Measurements from ENCODE around the gene PRDM11. TPM values are rescaled to one million over a fixed set of nuclear protein-coding genes. Genes with fewer than 3 reads are reported as not detected.

The PRDM11 gene
- total RNA-seq, 1 donor from 2014 or later, result 1.9 TPM

DNA sequence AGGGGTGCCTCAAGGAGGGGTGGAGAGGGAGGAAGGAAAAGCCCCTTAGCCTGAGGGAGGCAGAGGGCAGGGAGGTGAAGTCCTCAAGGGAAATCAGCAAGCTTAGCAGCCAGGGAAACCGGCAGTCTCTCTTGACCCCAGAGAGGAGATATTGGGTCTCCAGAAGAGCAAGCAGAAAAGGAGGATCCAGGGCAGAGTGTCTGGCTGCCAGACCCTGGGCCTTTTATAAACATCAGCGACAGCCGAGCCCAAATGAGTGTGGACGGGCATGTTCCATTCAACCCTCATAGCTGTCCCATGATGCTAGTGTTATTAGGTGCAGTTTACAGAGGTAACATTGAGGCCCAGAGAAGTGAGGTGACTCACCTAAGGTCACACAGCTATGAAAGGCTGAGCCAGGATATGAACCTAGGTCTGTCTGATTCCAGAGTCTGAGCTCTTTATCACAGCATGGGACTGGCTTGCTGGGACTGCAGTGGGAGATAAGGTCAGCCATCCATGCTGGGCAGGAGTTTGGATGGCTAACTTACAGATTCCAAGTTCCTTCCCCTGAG is 9.3 kb downstream of the PRDM11 start:
- intact Hi-C loops (cut with micrococcal nuclease), result no loop called here
- Mint-ChIP-seq H3K4me3 (ENCODE audit: low read depth) (no peak overlapping the region), H3K4me1 (ENCODE audit: low read depth) (no peaks in the 10 kb centered on the region), H3K27me3 (ENCODE audit: low read depth) (no peaks in the 10 kb centered on the region), H3K9me3 (no peaks in the 10 kb centered on the region), H3K27ac (no peak overlapping the region), H3K36me3 (ENCODE audit: low read depth) (no peaks in the 10 kb centered on the region)
- DNase-seq (ENCODE audit: low spot score), result no peak

DNA sequence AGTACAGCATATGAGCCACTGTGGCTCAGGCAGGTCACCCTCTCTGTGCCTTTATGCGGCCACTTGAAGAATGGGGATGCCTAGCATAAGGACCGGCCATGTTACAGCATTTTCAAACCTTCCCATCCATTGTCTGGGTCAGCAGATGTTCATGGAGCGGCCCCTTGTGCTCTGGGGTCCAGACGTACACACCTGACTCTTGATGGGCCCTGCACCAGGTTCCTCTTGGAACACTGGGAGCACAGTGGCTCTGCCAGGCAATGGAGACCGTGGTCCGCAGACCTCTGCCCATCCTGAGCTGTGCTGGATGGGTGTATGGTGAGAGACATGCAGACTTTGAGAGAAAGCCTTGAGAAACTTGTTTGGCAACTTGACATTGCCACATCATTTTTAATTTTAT is 9.8 kb downstream of the PRDM11 start:
- Mint-ChIP-seq H3K36me3 (ENCODE audit: low read depth) (no peaks in the 10 kb centered on the region), H3K9me3 (no peaks in the 10 kb centered on the region), H3K4me3 (ENCODE audit: low read depth) (no peak overlapping the region), H3K27me3 (ENCODE audit: low read depth) (no peaks in the 10 kb centered on the region), H3K4me1 (ENCODE audit: low read depth) (no peaks in the 10 kb centered on the region), H3K27ac (no peak overlapping the region)
- intact Hi-C loops (cut with micrococcal nuclease), result no loop called here
- DNase-seq (ENCODE audit: low spot score), result no peak

DNA sequence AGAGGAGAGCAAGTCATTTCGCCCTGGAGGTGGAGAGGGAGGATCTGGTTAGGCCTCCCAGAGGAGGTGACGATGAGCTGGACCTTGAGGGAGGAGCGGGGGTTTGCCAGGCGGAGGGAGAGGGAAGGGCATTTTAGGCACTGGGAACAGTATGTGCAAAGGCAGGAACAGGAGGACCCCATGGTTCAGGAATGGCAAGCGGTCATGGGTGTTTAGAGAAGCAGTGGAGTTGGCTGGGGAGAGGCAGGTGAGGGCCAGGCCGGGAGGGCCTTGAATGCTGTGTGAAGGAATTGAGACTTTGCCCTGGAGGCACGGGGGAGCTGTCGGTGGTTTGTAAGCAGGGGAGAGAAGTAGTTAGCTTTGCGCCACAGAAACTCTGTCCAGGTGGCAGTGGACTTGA is 10.3 kb downstream of the PRDM11 start:
- intact Hi-C loops (cut with micrococcal nuclease), result no loop called here
- no peaks in the 10 kb centered on the region for H3K9me3 Mint-ChIP-seq

DNA sequence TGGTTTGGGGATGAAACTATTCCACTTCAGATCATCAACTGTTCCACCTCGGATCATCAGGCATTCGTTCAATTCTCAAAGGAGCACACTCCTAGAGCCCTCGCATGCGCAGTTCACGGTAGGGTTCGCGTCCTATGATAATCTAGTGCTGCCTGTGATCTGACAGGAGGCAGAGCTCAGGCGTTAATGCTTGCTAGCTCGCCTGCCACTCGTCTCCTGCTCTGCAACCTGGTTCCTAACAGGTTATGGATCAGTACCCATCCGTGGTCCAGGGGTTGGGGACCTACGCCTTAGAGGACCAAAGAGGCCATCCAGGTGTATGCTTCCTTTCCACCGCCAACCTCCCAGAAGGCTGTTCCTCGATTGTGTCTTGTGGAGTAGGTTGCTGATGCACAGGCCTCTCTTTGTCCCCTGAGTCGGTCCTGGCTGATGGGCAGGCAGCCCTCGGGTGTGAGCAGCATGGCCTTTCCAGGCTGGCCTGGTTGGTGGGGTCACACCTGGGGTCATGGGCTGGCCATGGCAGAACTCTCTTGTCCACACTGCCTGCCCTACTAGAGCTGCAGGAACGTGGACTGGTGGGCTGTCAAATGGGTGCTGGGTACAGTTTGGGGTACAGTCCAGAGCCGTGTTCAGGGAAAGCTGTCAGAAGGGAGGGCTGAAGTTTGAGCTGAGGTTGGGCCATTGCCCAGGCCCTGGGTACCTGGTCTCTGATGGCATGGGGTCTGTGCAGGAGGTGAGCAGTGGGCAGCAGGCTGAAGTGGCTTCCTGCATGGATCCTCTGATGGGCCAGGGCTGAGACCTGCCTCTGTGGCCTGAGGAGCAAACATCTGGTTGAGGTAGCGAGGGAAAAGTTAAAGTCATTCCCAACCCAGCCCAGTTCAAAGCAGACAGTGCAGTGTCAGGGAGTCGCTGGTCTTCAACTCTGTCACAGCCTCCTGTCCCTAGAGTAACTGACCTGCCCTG is 11.1 kb downstream of the PRDM11 start:
- Mint-ChIP-seq H3K4me1 (ENCODE audit: low read depth) (no peaks in the 10 kb centered on the region), H3K36me3 (ENCODE audit: low read depth) (no peaks in the 10 kb centered on the region), H3K27me3 (ENCODE audit: low read depth) (no peaks in the 10 kb centered on the region), H3K9me3 (no peaks in the 10 kb centered on the region), H3K27ac (no peak overlapping the region), H3K4me3 (ENCODE audit: low read depth) (no peak overlapping the region)
- intact Hi-C loops (cut with micrococcal nuclease), result no loop called here
- no peak for DNase-seq (ENCODE audit: low spot score)

More for the DNA sequence above, 10.3 kb downstream of the PRDM11 start:
- Mint-ChIP-seq H3K36me3 (ENCODE audit: low read depth) (no peaks in the 10 kb centered on the region), H3K27me3 (ENCODE audit: low read depth) (no peaks in the 10 kb centered on the region), H3K4me3 (ENCODE audit: low read depth) (no peak overlapping the region), H3K27ac (no peak overlapping the region), H3K4me1 (ENCODE audit: low read depth) (no peaks in the 10 kb centered on the region)
- no peak for DNase-seq (ENCODE audit: low spot score)

DNA sequence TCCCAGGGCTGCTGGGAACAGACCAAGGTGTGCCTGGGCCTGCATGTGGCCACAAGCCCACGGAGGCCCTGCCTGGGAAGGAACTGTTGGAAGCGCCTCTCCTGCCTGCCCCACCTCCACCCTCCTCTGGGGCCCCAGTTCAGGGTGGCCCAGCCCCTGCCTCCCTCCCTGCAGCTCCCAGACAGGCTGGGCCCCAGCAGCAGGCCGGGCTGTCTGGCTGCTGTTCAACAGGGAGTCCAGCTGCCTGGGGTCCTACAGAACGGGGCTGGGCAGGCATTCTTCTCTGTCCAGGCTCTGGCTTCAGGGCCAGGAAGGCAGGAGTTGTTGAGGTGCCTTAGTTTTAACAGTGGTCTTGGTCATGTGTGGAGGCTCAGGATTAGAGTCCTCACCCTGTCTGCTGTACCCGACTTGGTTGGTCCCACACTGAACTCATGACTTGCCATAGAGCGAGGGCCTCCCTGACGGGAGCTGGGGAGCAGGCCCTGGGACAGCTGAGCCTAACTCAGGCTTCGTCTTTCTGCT is 11.8 kb downstream of the PRDM11 start:
- Mint-ChIP-seq H3K27ac (no peak overlapping the region), H3K4me1 (ENCODE audit: low read depth) (no peaks in the 10 kb centered on the region), H3K4me3 (ENCODE audit: low read depth) (no peak overlapping the region), H3K27me3 (ENCODE audit: low read depth) (no peaks in the 10 kb centered on the region), H3K9me3 (no peaks in the 10 kb centered on the region), H3K36me3 (ENCODE audit: low read depth) (no peaks in the 10 kb centered on the region)
- no peak for DNase-seq (ENCODE audit: low spot score)
- intact Hi-C loops (cut with micrococcal nuclease), result no loop called here

DNA sequence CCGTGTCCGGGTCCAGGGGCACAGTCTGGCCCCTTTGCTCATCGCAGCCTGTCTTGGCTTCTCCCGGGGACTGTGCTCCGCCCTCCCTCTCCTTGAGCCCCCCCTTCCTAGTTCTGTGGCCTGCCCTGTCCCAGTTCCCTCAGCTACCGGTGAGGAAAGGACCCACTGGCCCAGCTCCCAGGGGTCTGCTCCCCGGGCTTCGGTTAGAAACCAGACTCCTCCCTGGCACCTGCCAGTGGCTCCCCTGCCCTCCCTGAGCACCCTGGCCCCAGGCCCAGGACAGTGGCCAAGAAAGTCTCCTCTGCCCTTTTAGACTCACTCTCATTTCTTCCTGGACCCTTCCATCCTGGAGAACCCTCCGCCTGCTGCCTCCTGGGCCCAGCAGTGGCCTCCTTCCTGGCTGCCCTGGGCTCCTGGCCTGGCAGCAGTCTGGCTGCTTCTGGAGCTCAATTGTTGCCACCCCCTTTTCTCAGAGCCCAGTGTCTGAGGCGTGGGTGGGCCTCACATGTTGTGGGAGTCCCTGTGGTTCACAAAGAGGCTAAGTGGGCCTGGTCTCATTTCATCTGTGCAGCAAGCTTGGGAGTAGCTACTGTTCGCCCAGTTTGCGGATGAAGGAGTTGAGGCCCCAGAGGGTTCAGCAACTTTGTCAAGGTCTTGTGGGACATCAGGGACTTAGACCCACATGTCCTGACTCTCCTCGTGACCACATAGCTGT is 12.6 kb downstream of the PRDM11 start:
- Mint-ChIP-seq H3K36me3 (ENCODE audit: low read depth) (no peaks in the 10 kb centered on the region), H3K4me3 (ENCODE audit: low read depth) (no peak overlapping the region)

DNA sequence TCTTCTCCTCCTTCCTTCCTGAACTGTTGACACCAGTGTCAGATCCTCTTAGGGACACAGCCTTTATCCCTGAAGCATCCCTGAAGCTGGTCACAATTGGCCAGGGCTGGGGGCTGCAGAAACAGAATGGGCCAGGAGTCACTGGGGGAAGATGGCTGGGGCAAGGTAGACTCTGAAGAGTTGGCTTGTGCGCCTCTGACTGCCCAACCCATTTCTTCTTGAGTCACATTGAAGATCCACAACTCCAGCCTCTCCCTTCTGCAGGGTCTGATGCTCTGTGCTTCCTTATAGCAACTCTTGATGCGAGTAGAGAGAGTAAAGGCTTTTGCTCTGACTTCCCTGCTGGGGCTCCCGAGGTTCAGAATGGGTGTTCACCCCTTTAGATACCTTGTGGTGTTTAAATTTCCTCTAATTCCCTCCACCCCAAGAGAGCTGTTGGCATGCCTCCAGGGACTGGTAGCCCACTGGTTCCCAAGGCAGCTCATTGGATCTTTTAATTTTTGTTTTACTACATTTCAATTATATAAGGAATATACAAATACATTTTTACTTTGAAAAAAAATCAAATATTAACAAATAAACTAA is 13.4 kb downstream of the PRDM11 start:
- no peak overlapping the region for H3K27ac Mint-ChIP-seq
- intact Hi-C loops (cut with micrococcal nuclease), result no loop called here
- no peak for DNase-seq (ENCODE audit: low spot score)
- no peaks in the 10 kb centered on the region for H3K36me3 Mint-ChIP-seq (ENCODE audit: low read depth)
- H3K9me3 Mint-ChIP-seq, result no peaks in the 10 kb centered on the region
- H3K4me3 Mint-ChIP-seq (ENCODE audit: low read depth), result no peak overlapping the region
- no peaks in the 10 kb centered on the region for H3K27me3 Mint-ChIP-seq (ENCODE audit: low read depth)
- no peaks in the 10 kb centered on the region for H3K4me1 Mint-ChIP-seq (ENCODE audit: low read depth)

More for the DNA sequence above, 12.6 kb downstream of the PRDM11 start:
- Mint-ChIP-seq H3K9me3 (no peaks in the 10 kb centered on the region), H3K27ac (no peak overlapping the region), H3K27me3 (ENCODE audit: low read depth) (no peaks in the 10 kb centered on the region), H3K4me1 (ENCODE audit: low read depth) (no peaks in the 10 kb centered on the region)
- intact Hi-C loops (cut with micrococcal nuclease), result no loop called here
- no peak for DNase-seq (ENCODE audit: low spot score)

DNA sequence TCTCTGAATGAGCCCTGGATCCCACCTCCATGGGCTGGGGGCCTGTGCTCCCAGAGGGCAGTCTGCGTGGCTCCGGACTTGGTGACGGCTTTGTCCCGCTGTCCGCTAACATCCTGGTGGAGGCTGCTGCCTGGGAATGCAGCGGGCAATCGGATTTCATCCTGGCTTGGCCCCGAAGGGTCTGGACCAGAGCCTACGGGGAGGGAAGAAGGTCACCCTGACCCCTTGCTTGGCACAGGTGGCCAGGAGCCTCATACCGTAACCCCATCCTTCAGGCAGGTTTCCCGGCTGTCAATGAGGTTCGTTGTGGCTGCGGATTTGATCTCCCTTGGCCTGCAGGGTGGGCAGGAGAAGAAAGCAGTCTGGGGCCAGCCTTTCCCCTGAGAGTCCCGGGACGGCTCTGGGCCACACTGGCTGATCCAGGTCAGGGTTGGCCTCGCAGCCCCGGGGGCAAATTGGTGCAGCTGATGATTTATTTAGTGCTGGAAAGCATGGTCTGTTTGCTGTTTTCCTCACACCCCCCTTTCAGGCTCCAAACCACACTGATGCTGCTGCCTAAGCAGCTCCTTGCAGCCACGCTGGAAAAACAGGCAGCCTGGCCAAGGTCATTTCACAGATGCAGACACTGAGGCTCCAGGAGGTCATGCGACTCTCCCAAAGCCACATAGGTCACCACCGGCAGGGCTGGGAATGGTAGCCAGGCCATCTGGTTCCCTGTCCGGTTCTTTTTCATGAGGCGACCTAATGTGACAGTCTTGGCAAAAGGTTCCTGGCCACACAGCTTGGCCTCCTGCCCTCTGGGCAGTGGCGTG is 15.0 kb downstream of the PRDM11 start:
- no peak for DNase-seq (ENCODE audit: low spot score)
- Mint-ChIP-seq H3K4me3 (ENCODE audit: low read depth) (no peak overlapping the region), H3K27me3 (ENCODE audit: low read depth) (no peaks in the 10 kb centered on the region), H3K36me3 (ENCODE audit: low read depth) (no peaks in the 10 kb centered on the region), H3K9me3 (no peaks in the 10 kb centered on the region), H3K27ac (no peak overlapping the region), H3K4me1 (ENCODE audit: low read depth) (no peaks in the 10 kb centered on the region)
- intact Hi-C loops (cut with micrococcal nuclease), result no loop called here

DNA sequence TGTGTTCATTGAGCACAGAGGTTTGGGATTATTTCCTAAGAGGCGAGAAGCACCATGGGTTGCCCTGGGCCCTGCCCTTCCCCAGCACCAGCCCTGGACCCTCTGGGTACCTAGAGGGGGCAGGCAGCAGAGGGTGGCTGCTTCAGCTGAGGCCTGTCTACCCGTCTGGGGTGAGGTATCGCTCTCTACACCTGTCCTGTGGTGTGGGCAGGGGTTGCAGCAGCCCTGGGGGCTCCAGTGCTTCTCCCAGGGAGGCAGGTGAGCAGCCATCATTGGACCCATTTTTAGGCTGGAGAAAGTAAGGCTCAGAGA is 15.6 kb downstream of the PRDM11 start:
- H3K27me3 Mint-ChIP-seq (ENCODE audit: low read depth), result no peaks in the 10 kb centered on the region
- H3K4me3 Mint-ChIP-seq (ENCODE audit: low read depth), result no peak overlapping the region
- no peak overlapping the region for H3K27ac Mint-ChIP-seq
- H3K36me3 Mint-ChIP-seq (ENCODE audit: low read depth), result no peaks in the 10 kb centered on the region
- no peak for DNase-seq (ENCODE audit: low spot score)
- no peaks in the 10 kb centered on the region for H3K4me1 Mint-ChIP-seq (ENCODE audit: low read depth)
- no peaks in the 10 kb centered on the region for H3K9me3 Mint-ChIP-seq
- intact Hi-C loops (cut with micrococcal nuclease), result no loop called here

DNA sequence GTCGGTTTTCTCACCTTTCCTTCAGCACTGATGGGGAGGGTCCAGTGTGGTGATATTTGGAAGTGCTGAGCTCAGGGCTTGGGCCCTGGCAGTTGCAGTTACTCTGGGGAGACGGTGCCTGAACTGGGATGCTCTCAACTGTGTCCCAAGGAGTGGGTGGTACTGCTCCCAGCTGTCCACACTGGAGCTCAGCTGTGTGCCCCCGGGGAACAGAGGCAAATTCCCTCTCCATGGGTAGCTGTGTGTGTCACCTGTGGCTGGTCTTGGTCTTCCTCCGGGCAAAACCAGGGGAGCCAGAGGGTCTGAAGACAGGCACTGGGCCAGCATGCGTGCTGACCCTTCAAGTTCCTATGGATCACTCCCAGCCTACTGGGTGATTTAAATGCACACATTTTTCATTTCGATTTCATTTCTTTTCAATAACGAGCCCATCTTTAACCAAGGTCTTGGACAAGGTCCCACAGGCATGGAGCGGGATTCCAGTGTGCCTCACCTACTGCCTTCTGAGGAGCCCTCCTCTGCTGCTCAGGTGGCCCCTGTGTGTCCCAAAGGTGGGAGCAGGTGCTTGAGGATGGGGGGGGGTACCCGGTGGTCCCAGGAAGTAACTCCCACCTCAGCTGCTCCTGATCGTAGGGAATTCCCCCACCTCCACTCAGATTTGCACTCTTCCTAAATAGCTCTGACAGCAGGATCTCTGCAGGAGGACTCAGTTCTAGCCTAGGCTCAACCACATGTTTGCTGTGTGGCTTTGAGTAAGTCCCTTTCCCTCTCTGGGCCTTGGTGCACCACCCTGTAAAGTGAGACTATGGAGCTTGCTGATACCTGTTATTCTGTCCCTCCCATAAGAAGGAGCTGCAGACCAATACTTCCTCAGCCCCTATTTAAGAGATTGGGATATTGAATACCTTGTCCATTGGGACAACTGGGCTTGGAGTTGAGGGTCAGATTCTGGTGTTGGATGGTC is 16.8 kb downstream of the PRDM11 start:
- no peak overlapping the region for H3K4me3 Mint-ChIP-seq (ENCODE audit: low read depth)
- H3K27me3 Mint-ChIP-seq (ENCODE audit: low read depth), result peaks cover 2% of the 10 kb centered on the region
- no peaks in the 10 kb centered on the region for H3K36me3 Mint-ChIP-seq (ENCODE audit: low read depth)
- intact Hi-C loops (cut with micrococcal nuclease), result no loop called here
- H3K27ac Mint-ChIP-seq, result no peak overlapping the region
- no peaks in the 10 kb centered on the region for H3K4me1 Mint-ChIP-seq (ENCODE audit: low read depth)
- DNase-seq (ENCODE audit: low spot score), result no peak
- no peaks in the 10 kb centered on the region for H3K9me3 Mint-ChIP-seq

DNA sequence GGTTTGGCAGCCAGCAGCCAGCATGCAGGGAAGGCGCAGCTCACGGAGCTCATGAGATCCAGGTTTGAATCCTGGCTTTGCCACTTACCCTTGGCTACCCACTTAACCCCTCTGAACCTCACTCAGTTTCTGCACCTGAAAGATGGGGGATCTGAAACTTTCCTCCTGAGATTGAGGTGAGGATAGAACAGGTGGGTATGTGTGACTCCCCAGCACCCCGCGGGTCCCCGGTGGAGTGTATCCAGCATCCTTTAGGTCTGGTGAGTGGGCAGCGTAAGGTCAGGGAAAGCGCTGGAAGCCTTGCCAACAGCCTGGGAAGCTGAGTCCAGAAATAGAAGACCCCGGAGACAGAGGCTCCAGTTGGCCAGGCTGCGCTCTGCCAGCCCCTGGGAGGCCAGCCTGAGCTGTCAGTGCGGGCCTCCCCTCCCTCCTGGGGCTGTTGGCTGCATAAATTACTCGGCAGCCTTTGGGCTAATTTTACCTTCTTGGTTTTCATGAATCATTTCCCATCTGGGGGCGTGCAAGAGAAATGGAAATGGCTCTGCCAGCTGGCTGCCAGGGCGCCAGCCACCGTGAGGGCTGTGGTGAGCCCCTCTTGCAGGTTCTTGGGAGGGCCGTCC is 17.6 kb downstream of the PRDM11 start:
- no peaks in the 10 kb centered on the region for H3K36me3 Mint-ChIP-seq (ENCODE audit: low read depth)
- DNase-seq (ENCODE audit: low spot score), result no peak
- intact Hi-C loops (cut with micrococcal nuclease), result no loop called here
- H3K4me3 Mint-ChIP-seq (ENCODE audit: low read depth), result no peak overlapping the region
- peaks cover 2% of the 10 kb centered on the region for H3K27me3 Mint-ChIP-seq (ENCODE audit: low read depth)
- no peak overlapping the region for H3K27ac Mint-ChIP-seq
- H3K9me3 Mint-ChIP-seq, result no peaks in the 10 kb centered on the region
- H3K4me1 Mint-ChIP-seq (ENCODE audit: low read depth), result no peaks in the 10 kb centered on the region

Measured in activated T-helper 2 cell treated with anti-CD3 and anti-CD28 coated beads, Interferon-gamma antibody, Interleukin-2, Interleukin-4, amounts not matched to agents 10 μg/mL and 5 μg/mL and 100 μg/mL, durations not matched to agents 14 hours and 24 hours and 36 hours (primary cell).